Spleen (tissue), 7 donors: ENCODE data around the gene PTTG1.

Source experiments
- CTCF ChIP-seq, 11 experiments: fragments of 200-600 bp in 7 of 11; fragments of 450-650 bp in 4 of 11; sonication (generic) in 4 of 11; IDR thresholded peaks in 8 of 11; conservative IDR thresholded peaks in 3 of 11; 1 replicate in 7 of 11; 2 replicates in 4 of 11; pipeline versions ENCODE4 v1.4.0 to v1.8.0; 2016 to 2021; ENCODE audit warnings: antibody characterized with exemption in 11 of 11, inconsistent platforms in 4 of 11, mild to moderate bottlenecking in 1 of 11
- POLR2A ChIP-seq, 3 donors: fragments of 450-650 bp; IDR thresholded peaks; one replicate each; pipeline ENCODE4 v1.5.1; 2017; ENCODE audit warnings: antibody characterized with exemption in 3 of 3, mild to moderate bottlenecking in 1 of 3
- POLR2AphosphoS5 ChIP-seq, 3 donors: sonication (generic); formaldehyde crosslinking; IDR thresholded peaks; one replicate each; pipeline ENCODE4 v1.5.1; 2017; ENCODE audit warnings: antibody characterized with exemption in 3 of 3
- donor health status: DM: no; HTN: no; CAD: no; lungs with moderate emphysema.
- donor health status: DM: no; HTN: no; CAD: no.
- donor health status: DM: no; HTN: no; CAD: no.

GRCh38 chr5:160463740-160464465, 42.2 kb downstream of the PTTG1 start:
- TF ChIP-seq CTCF (IDR thresholded peaks at IDR 0.05 in 8 of 11, conservative IDR thresholded peaks at IDR 0.05 in 3 of 11) (no peak), POLR2A (IDR thresholded peaks at IDR 0.05) (no peak), POLR2AphosphoS5 (IDR thresholded peaks at IDR 0.05) (no peak)
